Measurements from ENCODE around the gene HOXD3. TPM values are rescaled to one million over a fixed set of nuclear protein-coding genes. Genes with fewer than 3 reads are reported as not detected.
A peak's percentile ranks its signal among the peaks of the same experiment; 100 is the strongest.

The HOXD3 gene
- total RNA-seq, result not detected

GRCh38 chr2:176156807-176157498 is at the start of gene HOXD3:
Gene HOXD3, plus strand, starts transcription at chr2:176157307. Its CDS starts 11,808 bp downstream, at chr2:176169115.
- Mint-ChIP-seq H3K9me3 (no peaks in the 10 kb centered on the region), H3K4me1 (ENCODE audit: low read depth in 2 of 2) (peaks cover 0 to 2% of the 10 kb centered on the region in 2 donors), H3K36me3 (no peaks in the 10 kb centered on the region), H3K27me3 (peaks cover 37 to 62% of the 10 kb centered on the region in 2 donors), H3K4me3 (no peak within 1 kb of the TSS), H3K27ac (no peak within 1 kb of the TSS)
- DNase-seq (ENCODE audit: low spot score) (no peak), ATAC-seq (no peak)

- Mint-ChIP-seq H3K9me3 (no peaks in the 10 kb centered on the region), H3K4me3 (no peak overlapping the region), H3K36me3 (peaks cover 7% of the 10 kb centered on the region), H3K27ac (no peak overlapping the region), H3K27me3 (peaks cover 62 to 71% of the 10 kb centered on the region in 2 donors), H3K4me1 (ENCODE audit: low read depth in 2 of 2) (peaks cover 8 to 18% of the 10 kb centered on the region in 2 donors)
- DNase-seq (ENCODE audit: low spot score), result peak; percentile 56
- ATAC-seq, result no peak
Measured at GRCh38 chr2:176107731-176108181, 49.4 kb upstream of the HOXD3 start.

GRCh38 chr2:176109192-176109901 is 47.8 kb upstream of the HOXD3 start:
- H3K9me3 Mint-ChIP-seq, result no peaks in the 10 kb centered on the region
- peaks cover 7% of the 10 kb centered on the region for H3K36me3 Mint-ChIP-seq
- H3K4me3 Mint-ChIP-seq, result no peak overlapping the region
- H3K4me1 Mint-ChIP-seq (ENCODE audit: low read depth in 2 of 2), result peaks cover 8 to 18% of the 10 kb centered on the region in 2 donors
- ATAC-seq (no peak), DNase-seq (ENCODE audit: low spot score) (no peak)
- H3K27me3 Mint-ChIP-seq, result peaks cover 60 to 71% of the 10 kb centered on the region in 2 donors
- no peak overlapping the region for H3K27ac Mint-ChIP-seq

- DNase-seq (ENCODE audit: low spot score) (no peak), ATAC-seq (no peak)
- H3K27ac Mint-ChIP-seq, result no peak overlapping the region
- H3K4me1 Mint-ChIP-seq (ENCODE audit: low read depth in 2 of 2), result peaks cover 8 to 16% of the 10 kb centered on the region in 2 donors
- no peaks in the 10 kb centered on the region for H3K9me3 Mint-ChIP-seq
- H3K4me3 Mint-ChIP-seq, result no peak overlapping the region
- peaks cover 55 to 69% of the 10 kb centered on the region in 2 donors for H3K27me3 Mint-ChIP-seq
- peaks cover 7% of the 10 kb centered on the region for H3K36me3 Mint-ChIP-seq
Measured at GRCh38 chr2:176109946-176110345, 47.2 kb upstream of the HOXD3 start.

GRCh38 chr2:176110415-176111308 is 46.4 kb upstream of the HOXD3 start:
- Mint-ChIP-seq H3K9me3 (no peaks in the 10 kb centered on the region), H3K27ac (no peak overlapping the region), H3K4me1 (ENCODE audit: low read depth in 2 of 2) (peaks cover 8 to 13% of the 10 kb centered on the region in 2 donors), H3K36me3 (peaks cover 7% of the 10 kb centered on the region), H3K4me3 (no peak overlapping the region), H3K27me3 (peaks cover 48 to 66% of the 10 kb centered on the region in 2 donors)
- DNase-seq (ENCODE audit: low spot score) (no peak), ATAC-seq (no peak)

GRCh38 chr2:176111309-176111663 is 45.8 kb upstream of the HOXD3 start:
- no peak for DNase-seq (ENCODE audit: low spot score)
- Mint-ChIP-seq H3K4me1 (ENCODE audit: low read depth in 2 of 2) (peaks cover 2 to 8% of the 10 kb centered on the region in 2 donors), H3K9me3 (no peaks in the 10 kb centered on the region), H3K4me3 (no peak overlapping the region), H3K27me3 (peaks cover 43 to 62% of the 10 kb centered on the region in 2 donors), H3K27ac (no peak overlapping the region), H3K36me3 (peaks cover 2% of the 10 kb centered on the region)
- no peak for ATAC-seq

- no peaks in the 10 kb centered on the region for H3K9me3 Mint-ChIP-seq
Measured at GRCh38 chr2:176111846-176112374, 45.2 kb upstream of the HOXD3 start.

GRCh38 chr2:176112375-176113302 is 44.5 kb upstream of the HOXD3 start:
- peaks cover 49 to 71% of the 10 kb centered on the region in 2 donors for H3K27me3 Mint-ChIP-seq
- no peak overlapping the region for H3K4me3 Mint-ChIP-seq
- H3K36me3 Mint-ChIP-seq, result peaks cover 6% of the 10 kb centered on the region
- no peaks in the 10 kb centered on the region for H3K9me3 Mint-ChIP-seq
- no peak for ATAC-seq
- H3K4me1 Mint-ChIP-seq (ENCODE audit: low read depth in 2 of 2), result peaks cover 0 to 6% of the 10 kb centered on the region in 2 donors
- H3K27ac Mint-ChIP-seq, result no peak overlapping the region
- DNase-seq (ENCODE audit: low spot score), result no peak

More at GRCh38 chr2:176111846-176112374, 45.2 kb upstream of the HOXD3 start:
- DNase-seq (ENCODE audit: low spot score) (no peak), ATAC-seq (no peak)
- no peak overlapping the region for H3K4me3 Mint-ChIP-seq
- H3K27ac Mint-ChIP-seq, result no peak overlapping the region
- H3K36me3 Mint-ChIP-seq, result peaks cover 3% of the 10 kb centered on the region
- H3K4me1 Mint-ChIP-seq (ENCODE audit: low read depth in 2 of 2), result peaks cover 0 to 6% of the 10 kb centered on the region in 2 donors
- peaks cover 48 to 64% of the 10 kb centered on the region in 2 donors for H3K27me3 Mint-ChIP-seq

GRCh38 chr2:176114120-176114929 is 42.8 kb upstream of the HOXD3 start:
- H3K4me3 Mint-ChIP-seq, result no peak overlapping the region
- peaks cover 13% of the 10 kb centered on the region for H3K36me3 Mint-ChIP-seq
- peaks cover 57 to 79% of the 10 kb centered on the region in 2 donors for H3K27me3 Mint-ChIP-seq
- H3K9me3 Mint-ChIP-seq, result peaks cover 3% of the 10 kb centered on the region
- peaks cover 9 to 10% of the 10 kb centered on the region in 2 donors for H3K4me1 Mint-ChIP-seq (ENCODE audit: low read depth in 2 of 2)
- DNase-seq (ENCODE audit: low spot score), result no peak
- no peak overlapping the region for H3K27ac Mint-ChIP-seq
- no peak for ATAC-seq

GRCh38 chr2:176114930-176115625 is 42.0 kb upstream of the HOXD3 start:
- Mint-ChIP-seq H3K36me3 (peaks cover 13% of the 10 kb centered on the region), H3K27ac (no peak overlapping the region), H3K27me3 (peaks cover 57 to 79% of the 10 kb centered on the region in 2 donors), H3K9me3 (peaks cover 3% of the 10 kb centered on the region), H3K4me3 (no peak overlapping the region), H3K4me1 (ENCODE audit: low read depth in 2 of 2) (peaks cover 8 to 9% of the 10 kb centered on the region in 2 donors)
- ATAC-seq (no peak), DNase-seq (ENCODE audit: low spot score) (no peak)

- H3K27ac Mint-ChIP-seq, result no peak within 1 kb of the TSS
- no peak within 1 kb of the TSS for H3K4me3 Mint-ChIP-seq
- H3K9me3 Mint-ChIP-seq, result peaks cover 3% of the 10 kb centered on the region
- peaks cover 13% of the 10 kb centered on the region for H3K36me3 Mint-ChIP-seq
- peaks cover 57 to 83% of the 10 kb centered on the region in 2 donors for H3K27me3 Mint-ChIP-seq
- peaks cover 8 to 9% of the 10 kb centered on the region in 2 donors for H3K4me1 Mint-ChIP-seq (ENCODE audit: low read depth in 2 of 2)
- DNase-seq (ENCODE audit: low spot score) (no peak), ATAC-seq (no peak)
Measured at GRCh38 chr2:176115883-176116813, 41.0 kb upstream of the HOXD3 start, which contains the start of gene HOXD10. Gene HOXD10, plus strand, starts transcription at chr2:176116778. Its CDS starts 56 bp downstream, at chr2:176116834.
